RCC 7860 (cell line): ENCODE results near the gene NLRC5.
"Not testable (repeated sequence)": the region's sequence is repeated elsewhere in the genome, so short reads cannot be mapped to it uniquely, and the experiment has no call there.

Experiments used
- DNase-seq: peaks from one replicate; pipeline ENCODE4 v3.0.0-alpha.2; 2015; ENCODE audit warnings: low spot score
- FAIRE-seq: peaks from 2 replicates; lab custom pipeline; 2012; peaks lifted over from hg19 to GRCh38; lab: Jason Lieb, UNC

NLRC5 gene

GRCh38 chr16:56998352-56998751, 9.0 kb downstream of the NLRC5 start:
- DNase-seq, result no peak
- no peak for FAIRE-seq

GRCh38 chr16:56998861-56999260, 9.5 kb downstream of the NLRC5 start:
- FAIRE-seq (no peak), DNase-seq (no peak)

GRCh38 chr16:56999409-57000270, 10.3 kb downstream of the NLRC5 start:
- DNase-seq, result no peak
- no peak for FAIRE-seq

DNA sequence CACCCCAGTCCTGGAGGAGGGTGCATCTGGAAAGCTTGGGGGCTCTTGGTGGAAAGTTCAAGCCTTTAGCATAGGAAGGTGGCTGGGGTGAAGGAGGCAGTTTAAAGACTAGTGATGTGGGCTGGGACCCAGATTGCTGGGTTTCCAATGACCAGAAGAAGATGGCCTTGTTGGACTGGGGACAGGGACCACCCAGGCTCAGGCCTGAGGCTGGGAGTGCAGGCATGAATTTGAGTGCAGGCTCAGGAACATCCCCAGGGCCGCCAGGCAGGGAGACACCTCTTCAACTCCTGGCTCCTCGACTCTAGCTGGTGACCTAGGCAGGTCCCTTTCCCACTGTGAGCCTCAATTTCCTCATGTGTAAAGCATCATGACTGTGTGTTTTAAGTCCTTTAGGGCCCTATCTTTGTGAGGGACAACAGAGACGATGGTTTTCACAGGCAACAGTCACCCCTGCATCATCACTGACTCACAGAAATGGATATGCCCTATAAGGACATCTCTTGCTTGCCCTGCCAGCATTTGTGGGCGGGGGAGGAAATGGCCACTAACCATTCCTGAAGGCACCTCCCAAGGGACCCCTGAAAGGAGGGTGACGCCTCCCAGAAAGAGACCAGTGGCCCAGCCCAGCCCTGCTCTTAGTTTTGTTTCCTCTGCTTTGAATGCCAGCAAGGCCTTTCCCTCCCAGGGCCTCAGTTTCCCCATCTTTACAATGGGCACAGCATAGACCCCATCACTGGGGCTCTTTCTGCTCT, 11.1 kb downstream of the NLRC5 start:
- DNase-seq (peak; percentile 94), FAIRE-seq (peak; percentile 72)

- FAIRE-seq, result no peak
Observed at GRCh38 chr16:57001026-57001679, 11.8 kb downstream of the NLRC5 start.

GRCh38 chr16:57003439-57004386, 14.4 kb downstream of the NLRC5 start:
- FAIRE-seq, result no peak

More at GRCh38 chr16:57001026-57001679, 11.8 kb downstream of the NLRC5 start:
- DNase-seq, result no peak

DNA sequence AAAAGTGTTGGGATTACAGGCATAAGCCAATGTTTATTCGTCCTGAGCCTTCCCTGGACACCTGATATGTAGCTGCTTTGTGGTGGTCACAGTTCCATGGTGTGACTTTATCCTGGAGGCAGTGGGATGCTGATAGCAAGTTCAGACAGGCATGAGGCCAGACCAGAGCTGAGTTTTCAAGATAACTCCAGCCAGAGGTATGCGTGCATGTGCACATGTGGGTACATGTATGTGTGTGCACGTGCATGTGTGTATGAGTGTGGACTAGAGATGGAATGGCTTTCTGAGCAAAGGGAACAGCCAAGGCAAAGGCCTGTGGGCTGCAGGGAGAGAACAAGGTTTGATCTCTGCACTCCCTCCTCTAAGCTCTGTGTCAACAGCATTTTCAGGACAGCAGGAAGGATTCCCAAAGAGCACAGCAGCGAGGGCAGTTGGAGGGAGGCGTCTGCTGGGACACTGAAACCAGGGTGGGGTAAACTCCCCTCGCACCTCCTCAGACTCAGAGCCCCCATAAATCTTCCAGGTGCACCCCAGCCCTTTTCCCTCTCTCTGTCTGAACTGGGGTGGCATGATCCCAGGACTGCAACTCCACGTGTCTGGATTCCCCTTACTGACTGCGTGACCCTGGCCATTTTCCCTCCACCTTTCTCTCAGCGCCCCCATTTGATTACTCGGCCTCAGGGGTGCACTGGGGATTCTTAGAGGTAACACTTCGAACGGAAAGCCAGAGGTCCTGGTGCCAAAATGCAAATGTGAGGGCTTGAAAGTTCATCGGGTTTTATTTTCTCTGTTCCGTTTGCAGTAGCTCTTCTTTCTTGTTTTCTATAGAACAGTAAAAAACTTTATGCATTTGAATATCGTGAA, 15.3 kb downstream of the NLRC5 start:
- FAIRE-seq, result no peak

More at GRCh38 chr16:57003439-57004386, 14.4 kb downstream of the NLRC5 start:
- no peak for DNase-seq

GRCh38 chr16:57005597-57005996, 16.2 kb downstream of the NLRC5 start:
- DNase-seq, FAIRE-seq: not testable (repeated sequence)

More for the DNA sequence above, 15.3 kb downstream of the NLRC5 start:
- DNase-seq, result no peak

DNA sequence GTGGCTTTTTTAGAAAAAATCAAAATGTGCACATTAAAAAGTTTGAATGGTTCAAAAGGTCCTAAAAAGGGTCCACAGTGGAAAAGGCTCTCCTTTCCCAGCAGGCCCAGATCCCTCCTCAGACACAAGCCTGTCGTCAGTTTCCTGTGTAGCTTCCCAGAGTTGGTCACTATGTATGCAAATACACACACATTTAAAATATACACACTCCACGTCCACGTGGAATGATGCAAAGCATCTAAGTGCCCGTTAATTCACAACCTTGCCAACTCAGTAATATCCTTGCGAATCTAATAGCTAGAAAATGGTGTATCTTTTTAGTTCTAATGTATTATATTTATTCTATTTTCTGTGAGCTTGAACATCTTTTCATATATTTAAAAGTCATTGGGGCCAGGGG, 17.7 kb downstream of the NLRC5 start:
- DNase-seq (no peak), FAIRE-seq (no peak)

DNA sequence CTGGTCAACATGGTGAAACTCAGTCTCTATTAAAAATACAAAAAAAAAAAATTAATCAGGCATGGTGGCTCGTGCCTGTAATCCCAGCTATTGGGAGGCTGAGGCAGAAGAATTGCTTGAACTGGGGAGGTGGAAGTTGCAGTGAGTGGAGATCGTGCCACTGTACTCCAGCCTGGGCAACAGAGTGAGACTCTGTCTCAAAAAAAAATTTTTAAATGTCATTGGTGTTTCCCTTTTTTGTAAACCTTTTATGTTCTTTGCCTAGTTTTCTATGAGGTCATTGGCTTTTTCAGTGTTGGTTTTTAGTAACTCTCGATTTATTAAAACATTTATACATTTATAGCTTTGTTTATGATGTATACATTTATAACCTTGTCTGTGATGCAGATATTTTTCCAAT, 18.2 kb downstream of the NLRC5 start:
- FAIRE-seq, result no peak
- DNase-seq, result no peak

GRCh38 chr16:57008440-57008839, 19.1 kb downstream of the NLRC5 start:
- no peak for DNase-seq
- no peak for FAIRE-seq

DNA sequence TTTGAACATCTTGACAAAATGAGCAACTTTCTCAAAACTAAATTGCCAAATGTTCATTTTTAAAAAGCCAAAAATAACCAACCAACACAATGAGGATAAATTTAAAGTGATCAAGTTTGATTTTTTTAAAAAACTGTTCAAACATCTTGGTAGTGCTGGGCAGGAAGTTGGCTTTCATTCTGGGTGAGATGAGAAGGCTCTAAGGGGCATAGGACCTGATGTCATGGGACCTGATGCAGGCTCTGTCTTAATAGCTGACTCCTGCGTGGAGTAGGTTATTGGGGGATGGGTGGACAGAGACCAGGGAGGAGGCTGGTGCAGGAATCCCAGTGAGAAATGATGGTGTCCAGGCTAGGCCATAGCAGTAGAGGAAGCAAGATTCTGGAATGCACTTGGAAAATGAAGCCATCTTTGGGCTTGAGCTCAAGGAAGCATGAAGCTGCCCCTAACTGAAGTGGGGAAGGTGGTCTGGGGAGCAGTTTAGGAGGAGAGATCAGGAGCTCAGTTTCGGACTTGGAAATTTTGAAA, 20.4 kb downstream of the NLRC5 start:
- FAIRE-seq, result no peak
- DNase-seq, result no peak

GRCh38 chr16:57012353-57012752, 23.0 kb downstream of the NLRC5 start:
- DNase-seq (no peak), FAIRE-seq (no peak)

GRCh38 chr16:57013229-57013628, 23.9 kb downstream of the NLRC5 start:
- FAIRE-seq (no peak), DNase-seq (peak; percentile 14)

GRCh38 chr16:57013902-57014301, 24.5 kb downstream of the NLRC5 start:
- no peak for DNase-seq
- FAIRE-seq, result no peak

DNA sequence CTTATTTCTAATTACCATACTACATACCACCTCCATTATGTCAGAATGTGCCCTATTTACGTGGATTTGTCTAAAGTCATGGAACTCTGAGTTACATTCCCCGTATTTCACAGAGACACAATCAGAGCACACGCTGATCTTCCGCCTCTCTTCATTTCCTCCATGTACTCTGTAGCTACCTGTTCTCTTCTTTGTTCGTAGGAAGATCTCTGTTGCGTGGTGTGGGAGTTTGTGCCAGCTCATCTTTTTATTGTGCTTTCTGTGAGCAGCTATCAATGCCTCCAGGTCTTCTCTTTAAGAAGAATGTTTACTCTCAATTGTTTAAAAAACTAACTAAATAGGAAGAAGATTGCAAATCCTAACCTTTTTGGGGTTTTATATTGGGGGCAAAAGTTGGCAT, 26.9 kb downstream of the NLRC5 start:
- DNase-seq (no peak), FAIRE-seq (no peak)

GRCh38 chr16:57016831-57017230, 27.5 kb downstream of the NLRC5 start:
- no peak for DNase-seq
- FAIRE-seq, result no peak

GRCh38 chr16:57017251-57017650, 27.9 kb downstream of the NLRC5 start:
- no peak for FAIRE-seq
- DNase-seq, result peak; percentile 46

- DNase-seq, result no peak
- no peak for FAIRE-seq
Observed at GRCh38 chr16:57019746-57020145, 30.4 kb downstream of the NLRC5 start.
